HG03060 (cell line): ENCODE measurements around the gene MEN1.

Experiments
- ATAC-seq: cut with Tn5 transposase; IDR thresholded peaks from one replicate; pipeline ENCODE4 v1.9.1; 2021; ENCODE audit warnings: low read depth, moderate number of reproducible peaks; ENCODE audit not compliant: unreplicated experiment

MEN1 gene

DNA sequence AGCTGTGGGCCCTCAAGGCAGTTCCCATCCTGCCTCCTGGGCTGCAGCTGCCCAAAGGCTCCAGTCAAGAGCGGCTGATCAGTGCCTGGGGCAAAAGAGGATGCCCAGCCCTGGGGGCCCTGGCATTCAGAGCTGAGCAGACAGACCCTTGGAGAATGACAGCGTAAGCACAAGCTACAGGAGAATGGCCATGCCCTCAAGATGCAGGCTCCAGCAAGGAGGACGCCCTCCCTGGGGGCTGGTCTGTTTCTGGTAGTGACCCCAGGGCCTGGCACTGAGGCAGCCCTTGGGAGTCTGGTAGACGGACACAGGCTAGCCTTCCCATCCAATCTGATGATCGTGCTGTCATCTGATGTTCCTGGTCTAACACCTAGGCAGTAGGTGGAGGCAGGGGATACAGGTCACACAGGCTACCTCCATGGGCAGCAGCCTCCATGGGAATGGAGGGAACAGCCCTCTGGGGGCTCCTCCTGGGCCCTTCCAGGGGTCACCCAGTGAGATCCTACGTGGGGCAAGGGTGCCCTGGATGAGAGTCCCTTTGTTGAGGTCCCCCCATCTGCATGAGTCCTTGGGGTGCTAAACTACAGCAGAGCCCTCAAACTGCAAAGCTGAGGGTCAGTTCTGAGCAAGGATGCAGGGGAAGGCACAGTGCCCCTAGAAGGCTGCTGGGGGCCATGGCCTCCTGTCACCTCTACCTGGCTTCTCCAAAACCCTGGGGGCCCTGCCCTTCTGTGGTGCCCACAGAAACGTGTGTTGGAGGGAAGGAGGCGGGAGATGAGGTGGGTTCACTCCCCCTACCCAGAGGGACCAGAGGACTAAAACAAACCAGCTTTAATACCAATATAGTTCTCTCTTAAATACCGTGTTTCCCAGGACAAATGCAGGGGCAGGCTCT, 21.8 kb downstream of the MEN1 start:
- ATAC-seq: no peak

DNA sequence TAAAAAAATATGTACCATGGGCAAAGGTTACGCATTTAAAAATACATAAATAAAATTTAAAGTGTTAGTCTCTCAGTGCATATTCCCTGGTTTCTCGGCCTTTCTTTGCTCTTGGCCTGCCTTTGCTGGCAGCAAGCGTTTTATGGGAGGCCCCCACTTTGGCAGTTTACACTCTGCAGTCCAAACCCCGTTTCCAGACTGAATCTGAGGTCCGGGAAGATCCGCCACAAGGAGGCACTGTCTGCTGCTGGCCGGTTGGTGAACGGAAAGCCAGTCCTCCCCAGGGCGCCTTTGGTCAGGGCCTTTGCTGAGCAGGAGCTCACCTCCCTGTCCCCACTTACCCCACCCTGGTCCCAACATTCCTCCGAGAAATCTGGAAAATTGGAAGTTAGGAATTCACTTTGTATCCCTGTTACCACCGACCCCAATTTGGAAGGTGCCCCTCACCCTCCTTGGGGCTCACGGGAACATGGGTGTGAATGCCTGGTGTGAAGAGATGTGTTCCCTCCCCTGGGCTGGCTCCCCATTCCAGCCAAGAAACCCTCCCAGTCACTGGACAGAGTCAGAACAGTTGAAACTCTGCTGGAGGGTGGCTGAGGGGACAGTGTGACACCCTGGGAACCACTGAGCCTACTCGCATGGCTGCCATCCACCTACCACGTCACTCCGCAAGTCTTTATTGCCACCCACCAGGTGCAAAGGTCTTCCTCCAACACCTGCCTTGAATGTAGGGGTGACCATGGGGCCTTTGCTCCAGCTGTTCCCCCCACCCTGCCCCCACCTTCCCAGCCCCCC, 22.6 kb downstream of the MEN1 start:
- ATAC-seq: no peak

DNA sequence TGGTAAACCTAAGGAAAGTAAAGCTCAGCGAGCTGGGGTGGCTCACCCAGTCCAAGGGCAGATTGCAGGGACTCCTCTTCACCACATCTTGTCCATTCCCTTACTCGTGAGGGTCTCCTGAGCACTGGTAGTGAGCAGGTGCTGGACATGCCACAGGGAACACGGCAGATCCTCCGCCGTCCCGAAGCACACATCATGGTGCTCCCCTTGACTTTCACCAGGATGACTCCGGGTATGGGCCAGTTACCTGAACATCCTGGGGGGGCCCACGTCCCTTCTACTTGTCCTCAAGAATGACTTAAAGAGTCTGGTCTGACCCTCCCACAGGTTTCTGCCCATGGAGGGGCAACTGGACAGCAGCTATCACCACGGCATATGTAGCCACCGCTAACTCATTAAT, 24.0 kb downstream of the MEN1 start:
- ATAC-seq: no peak

DNA sequence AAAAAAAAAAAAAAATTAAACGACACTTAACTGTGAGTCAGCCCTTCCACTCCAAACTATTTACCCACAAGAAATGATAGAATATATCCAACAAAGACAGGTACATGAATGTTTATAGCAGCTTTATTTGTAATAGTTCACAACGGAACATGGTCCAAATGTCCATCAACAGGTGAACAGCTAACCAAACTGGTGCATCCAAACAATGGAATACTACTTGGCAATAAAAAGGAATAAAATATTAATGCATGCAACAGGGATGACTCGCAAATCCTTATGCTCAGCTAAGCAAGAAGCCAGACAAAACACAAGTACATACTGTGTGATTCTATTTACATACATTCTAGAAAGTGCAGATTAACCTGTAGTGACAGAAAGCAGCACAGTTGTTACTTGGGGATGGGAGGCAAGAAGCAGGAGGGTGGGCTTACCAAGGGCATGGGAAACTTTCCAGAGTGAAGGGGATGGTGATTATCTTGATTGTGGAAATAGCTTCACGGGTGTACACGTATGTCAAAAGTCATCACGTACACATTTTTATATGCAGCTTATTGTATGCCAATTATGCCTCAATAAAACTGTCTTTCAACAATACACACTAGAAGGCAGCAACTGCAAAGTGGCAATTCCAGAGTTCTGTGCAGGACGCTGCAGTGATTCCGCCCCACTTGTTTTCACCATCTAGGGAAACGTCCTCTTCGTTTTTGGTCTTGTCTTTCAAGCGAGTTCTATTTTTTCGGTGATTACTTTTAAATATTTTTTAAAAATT, 25.4 kb downstream of the MEN1 start:
- no peak for ATAC-seq

DNA sequence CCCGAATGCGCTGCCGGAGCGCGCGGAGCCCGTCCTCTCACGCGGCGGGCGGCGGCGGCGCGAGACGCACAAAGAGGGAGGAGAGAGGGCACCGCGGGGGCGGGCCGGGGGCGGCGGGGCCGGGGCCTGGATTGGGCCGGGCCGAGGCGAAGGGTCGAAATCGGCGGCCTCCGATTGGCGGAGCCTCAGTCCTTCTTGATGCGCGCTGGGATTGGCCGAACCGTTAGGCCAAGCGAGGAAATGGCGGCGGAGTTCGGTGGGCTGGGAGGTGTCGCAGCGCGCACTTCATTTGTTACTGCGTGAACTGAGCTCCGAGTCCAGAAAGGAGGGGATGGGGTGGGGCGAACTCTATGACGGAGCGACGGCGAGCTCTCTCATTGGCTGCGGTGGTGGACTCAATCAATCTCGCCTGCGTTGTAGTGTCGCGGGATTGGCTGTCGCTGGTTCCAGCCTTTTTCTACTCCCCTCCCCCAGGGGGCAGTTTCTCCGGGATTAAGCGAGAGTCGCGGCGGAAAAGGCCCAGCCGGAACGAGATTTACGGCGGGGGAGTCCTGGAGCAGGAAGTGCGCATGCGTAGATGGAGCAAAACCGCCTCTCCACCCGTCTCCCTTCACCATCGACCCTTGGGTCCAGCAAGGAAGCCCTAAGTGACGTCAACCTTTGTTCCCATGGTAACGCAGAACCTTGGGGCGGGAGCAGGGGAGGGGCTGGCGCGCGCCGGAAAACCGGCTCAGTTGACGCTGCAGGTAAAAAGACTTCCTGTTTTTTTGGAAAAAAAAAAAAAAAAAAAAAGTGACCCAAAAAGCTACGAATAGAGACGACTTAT, 31.7 kb downstream of the MEN1 start, which contains the start of gene SF1:
TSS of gene SF1 (minus strand) at position 70 of the 826 bp plus-strand sequence. CDS start 150 bp downstream, outside the sequence.
- ATAC-seq: peak; percentile 64

DNA sequence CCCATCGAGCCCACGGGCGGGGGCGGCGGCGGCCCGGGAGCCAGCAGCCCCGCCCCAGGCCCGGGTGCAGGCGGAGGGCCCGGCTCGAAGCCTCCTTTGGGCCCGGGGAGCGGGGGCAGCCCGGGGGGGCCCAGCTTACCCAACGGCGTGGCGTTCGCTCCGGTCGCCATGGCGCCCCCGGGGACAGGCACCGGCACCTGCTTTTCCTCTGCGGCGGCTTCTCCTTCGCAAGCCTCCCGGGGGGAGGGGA, 32.2 kb downstream of the MEN1 start:
- no peak for ATAC-seq

DNA sequence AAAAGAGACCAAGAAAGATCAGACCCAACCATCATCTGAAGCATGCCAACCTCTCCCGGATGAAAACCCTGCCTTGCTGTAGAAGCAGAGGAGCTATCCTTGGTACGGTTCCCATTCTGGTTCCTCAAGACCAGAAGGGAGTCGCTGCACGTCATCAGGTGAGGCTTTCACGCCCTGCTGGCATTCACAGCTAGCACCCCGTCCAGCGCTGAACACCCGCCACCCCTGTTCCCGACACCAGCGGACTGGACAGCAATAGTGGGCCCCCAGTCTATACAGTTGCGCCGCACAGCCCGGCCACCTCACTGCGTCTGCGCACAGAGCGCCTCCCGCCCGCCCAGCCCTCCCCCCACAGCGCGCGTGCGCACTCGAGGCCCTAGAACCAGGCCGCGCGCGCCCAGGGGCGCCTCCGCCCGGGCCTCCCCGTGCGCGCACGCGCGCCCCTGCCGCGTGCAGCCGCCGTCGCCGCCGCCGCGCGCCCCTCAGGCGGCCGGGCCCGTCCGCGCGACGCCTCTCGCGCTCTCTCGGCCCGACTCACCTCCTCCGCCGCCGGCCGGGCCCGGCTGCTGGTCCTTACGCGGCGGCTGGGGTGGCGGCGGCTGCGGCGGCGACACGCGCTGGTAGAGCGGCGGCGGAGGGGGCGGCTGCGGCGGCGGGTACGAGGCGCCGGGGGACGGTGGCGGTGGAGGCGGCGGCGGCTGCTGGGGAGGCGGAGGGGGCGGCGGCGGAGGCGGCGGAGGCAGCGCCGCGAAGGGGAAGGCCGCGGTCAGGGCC, 32.7 kb downstream of the MEN1 start:
- no peak for ATAC-seq

DNA sequence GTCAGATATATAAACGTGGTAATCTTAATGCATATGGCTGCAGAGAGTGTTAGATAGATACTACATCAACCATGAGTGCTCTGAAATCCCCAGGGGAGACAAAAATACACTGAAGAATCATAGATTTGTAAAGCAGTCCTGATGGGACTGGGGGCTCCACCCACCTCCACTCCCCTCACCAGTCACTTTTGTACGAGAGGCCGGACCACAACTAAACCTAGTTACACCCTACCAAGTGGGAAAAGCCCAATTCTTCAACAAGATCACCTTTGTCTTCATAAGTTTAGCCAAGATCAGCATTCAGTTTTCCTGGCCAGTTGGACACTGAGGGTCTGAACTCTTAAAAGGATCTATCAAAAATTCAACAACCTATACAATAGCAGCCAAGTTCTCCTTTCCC, 33.5 kb downstream of the MEN1 start:
- ATAC-seq: no peak

DNA sequence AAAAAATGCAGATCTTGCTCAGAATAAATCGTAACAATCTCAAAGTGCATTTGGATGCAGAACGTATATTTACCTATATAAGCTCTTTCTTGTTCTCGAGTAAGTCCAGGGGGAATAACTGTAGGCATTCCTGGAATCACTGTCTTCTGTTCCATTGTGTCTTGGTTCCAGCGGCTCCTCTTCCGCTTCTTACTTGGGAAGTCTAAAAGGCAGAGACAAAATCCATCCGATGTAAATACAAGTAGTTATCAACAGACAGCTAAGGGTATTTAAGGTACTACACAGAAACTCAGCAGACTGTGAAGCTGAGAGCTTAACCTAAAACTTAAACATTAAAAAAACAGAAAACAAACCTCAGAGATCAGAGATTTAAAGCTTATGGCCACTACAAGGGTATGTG, 33.9 kb downstream of the MEN1 start:
- no peak for ATAC-seq

DNA sequence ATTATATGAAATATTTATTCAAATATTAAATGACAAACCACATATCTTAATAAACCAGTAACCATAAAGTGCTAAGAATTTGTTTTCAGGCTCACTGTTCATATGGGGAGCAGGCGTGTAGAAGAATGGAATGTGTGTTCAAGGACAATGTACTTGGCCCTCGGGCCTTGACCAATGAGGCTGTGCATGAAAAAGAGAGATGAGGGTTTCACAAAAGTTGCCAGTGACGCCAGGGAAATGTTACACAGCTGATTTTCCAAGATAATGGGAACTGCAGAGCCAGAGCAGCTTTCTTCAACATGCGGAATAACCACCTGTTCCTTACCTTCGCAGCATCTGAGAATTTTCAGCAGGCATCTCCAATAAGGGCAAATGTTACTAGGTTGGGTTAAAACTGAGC, 36.2 kb downstream of the MEN1 start:
- ATAC-seq: no peak

DNA sequence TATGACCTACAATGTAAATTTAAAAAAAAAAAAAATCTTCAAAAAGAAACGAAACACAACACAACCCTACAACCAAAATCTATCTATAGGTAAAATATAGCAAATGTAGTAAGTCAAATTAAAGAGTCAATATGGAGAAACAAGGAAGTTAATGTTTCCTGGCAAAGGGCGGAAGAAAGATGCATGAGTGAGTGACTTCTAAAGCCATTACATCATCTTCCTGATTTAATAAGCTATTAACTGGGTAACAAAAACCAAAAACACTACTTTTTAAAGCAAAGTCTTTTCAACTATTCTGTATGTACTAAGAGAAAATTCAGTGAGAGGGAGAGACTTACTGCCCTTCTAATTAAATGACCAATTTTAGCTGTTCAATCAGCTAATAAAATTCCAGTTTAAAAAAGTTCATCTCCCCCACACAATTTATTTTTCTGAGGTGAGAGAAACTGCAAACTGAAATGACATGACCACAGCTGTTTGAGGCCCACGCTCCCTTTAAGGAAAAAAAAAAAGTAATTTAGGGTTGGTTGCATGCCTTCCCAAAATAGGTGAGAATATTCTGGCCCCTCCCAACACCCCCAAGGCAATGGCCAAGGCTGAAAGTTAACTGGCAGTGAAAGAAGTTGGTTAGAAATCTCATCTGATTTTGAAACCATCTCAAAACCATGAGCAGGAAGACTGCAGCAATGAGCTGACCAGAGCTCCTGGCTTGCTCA, 37.9 kb downstream of the MEN1 start:
- ATAC-seq: no peak

DNA sequence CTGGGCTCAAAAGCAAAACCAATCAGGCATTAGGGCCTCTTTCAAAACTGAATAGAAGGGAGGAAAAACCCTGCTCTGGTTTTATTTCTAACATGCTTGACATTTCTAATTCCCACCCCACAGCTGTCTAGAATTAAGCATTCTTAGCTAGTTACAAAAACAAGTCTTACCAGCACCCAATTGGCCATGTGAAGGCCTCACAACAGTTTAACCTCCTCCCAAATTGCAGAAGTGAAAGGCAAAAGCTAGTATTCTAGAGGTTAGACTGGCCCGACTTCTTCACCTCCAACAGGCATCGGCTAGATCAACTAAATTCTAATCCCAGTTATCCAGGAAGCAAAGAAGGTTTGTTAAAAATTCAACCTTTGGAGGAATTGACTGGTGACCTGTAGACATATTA, 38.5 kb downstream of the MEN1 start:
- no peak for ATAC-seq

DNA sequence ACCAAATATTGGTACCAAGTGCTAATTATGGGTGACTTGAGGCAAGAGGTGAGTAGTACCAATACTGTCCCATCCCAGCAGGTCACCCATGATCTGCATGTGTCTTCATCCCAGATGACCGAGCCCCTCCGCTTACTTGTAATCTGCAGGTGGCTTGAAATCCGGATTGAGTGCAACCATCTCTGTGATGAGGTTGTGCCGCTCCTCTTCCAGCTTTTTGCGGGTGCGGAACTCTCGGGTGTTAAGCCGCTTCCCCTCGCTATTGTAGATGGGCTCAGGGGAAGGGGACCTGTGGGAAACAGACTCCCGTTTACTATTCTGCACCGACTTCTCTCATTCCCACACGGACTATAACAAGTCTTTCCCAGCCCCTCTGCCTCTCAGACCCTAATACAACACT, 40.2 kb downstream of the MEN1 start:
- ATAC-seq: no peak

DNA sequence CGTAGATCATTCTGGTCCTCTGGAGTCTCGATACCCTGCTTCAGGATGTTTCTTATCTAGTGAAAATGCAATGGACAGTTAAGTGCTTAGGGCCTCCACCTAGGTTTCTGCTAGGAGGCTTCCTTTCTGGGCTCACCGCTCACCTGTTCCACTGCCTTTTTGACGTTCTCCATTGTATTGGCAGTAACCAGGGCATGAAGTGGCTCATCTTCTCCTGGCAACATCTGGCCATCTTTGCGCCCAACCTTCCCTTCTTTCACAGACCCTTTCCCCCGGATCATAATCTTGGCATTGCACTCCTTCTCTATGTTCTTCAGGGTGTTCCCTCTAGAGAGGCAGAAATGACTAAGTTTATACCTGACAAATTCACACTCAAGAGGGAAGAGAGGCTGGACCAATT, 41.1 kb downstream of the MEN1 start:
- ATAC-seq: no peak

DNA sequence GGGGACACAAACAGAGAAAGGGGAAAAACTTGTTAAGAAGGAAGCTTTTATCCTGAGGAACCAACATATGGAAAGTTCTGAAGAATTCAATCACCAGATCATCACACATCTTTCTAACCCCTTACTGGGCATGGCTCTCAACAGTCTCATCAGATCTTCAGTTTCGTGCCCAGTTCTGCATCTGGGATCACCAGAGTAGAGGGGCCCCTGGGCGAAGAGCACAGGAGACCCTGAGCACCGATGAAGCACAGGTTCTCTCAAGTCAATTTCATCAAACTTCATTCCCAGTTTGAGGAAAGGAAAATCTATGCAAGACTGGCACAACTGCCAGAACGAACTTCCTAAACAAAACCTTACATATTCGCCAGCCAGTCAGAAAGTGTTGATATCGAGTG, 42.1 kb downstream of the MEN1 start:
- no peak for ATAC-seq

DNA sequence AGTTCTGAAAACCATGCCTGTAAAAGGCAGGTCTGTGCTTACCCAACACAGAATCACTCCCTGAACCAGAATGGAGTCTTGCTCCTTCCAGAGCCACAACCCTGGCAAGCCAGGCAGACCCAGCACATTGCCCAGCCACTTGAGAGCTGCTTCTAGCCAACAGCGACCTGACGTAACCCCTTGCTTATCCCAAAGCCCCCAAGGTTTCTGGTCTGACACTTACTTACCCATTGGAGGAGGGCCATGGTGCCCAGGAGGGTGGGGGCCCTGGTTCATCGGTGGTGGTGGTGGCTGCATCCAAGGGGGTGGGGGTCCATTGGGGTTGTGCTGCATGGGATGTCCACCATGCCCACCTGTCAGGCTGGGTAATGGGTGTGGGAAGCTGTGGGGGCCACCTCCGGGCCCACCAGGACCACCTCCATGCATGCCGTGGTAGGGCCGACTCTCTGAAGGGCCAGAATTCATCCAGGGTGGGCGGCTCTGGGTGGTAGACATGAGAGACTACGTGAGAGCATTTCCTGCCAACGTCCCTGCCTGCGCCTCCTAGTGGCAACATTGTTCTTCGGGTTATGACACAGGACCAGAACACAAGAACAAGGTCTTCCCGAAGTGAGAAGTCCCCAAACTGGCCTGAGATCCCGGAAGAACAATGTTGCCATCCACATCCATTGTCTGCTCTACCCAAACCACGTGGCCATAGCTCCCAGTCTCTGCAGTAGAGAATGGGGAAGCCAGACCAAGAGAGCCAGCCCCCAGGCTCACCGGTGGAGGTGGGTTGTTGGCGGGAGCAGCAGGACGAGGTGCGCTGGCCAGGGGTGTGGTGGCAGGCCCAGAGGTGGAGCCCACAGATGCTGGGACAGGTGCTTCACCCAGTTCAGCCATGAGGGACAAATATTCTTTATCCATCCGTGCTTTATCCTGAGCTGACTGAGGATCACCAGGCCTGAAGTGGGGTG, 42.7 kb downstream of the MEN1 start:
- no peak for ATAC-seq

DNA sequence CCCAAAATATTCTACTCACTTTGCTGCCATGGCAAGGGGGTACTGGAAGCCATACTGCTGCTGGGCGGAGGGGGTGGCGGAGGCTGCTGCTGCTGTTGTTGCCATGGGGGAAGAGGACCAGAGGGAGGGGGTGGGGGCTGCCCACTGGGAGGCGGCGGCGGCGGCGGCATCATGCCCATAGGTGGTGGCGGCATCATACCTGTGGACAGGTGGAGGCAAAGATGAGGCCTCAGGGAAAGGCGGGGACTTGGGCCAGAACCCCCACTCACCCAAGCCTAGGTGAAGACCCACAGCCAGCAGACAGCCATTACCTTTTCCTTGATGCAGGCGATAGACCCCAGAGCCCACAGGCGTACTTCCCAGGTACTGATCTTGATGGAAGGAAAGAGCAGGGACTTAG, 43.5 kb downstream of the MEN1 start:
- no peak for ATAC-seq
